ENCODE measurements around the gene NUP93.

Gene NUP93

DNA sequence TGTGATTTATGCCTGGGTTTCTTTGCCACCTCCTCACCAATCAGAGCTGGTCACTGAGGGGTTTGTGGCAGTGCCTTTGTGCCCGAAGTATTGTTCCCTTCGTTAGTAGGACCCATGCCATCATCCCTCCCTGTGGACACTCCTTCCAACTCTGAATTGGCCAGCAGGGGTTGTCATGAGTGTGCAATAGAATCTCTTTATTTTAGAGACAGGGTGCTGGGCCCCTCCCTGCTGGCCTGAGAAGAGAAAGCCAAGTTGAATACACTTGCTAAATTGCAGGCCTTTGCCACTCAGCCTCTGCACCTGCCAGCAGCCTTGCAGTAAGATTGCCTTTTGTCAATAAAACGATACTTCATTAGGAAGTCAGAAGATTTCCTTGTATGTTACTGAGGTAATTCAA, 94.4 kb downstream of the NUP93 start:
- H3K4me3 ChIP-seq (ENCODE audit: low read depth in 1 of 2, low read length in 2 of 2), result no peak overlapping the region
- H4K20me1 ChIP-seq (ENCODE audit: insufficient read depth, low read length), result no peaks in the 10 kb centered on the region
- no peaks in the 10 kb centered on the region for H3K79me2 ChIP-seq (ENCODE audit: insufficient read depth, low read length)
- TF ChIP-seq, protein P1, sequence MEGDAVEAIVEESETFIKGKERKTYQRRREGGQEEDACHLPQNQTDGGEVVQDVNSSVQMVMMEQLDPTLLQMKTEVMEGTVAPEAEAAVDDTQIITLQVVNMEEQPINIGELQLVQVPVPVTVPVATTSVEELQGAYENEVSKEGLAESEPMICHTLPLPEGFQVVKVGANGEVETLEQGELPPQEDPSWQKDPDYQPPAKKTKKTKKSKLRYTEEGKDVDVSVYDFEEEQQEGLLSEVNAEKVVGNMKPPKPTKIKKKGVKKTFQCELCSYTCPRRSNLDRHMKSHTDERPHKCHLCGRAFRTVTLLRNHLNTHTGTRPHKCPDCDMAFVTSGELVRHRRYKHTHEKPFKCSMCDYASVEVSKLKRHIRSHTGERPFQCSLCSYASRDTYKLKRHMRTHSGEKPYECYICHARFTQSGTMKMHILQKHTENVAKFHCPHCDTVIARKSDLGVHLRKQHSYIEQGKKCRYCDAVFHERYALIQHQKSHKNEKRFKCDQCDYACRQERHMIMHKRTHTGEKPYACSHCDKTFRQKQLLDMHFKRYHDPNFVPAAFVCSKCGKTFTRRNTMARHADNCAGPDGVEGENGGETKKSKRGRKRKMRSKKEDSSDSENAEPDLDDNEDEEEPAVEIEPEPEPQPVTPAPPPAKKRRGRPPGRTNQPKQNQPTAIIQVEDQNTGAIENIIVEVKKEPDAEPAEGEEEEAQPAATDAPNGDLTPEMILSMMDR (IDR thresholded peaks at IDR 0.05; ENCODE audit: borderline replicate concordance, extremely low read depth, low read length, poor library complexity, severe bottlenecking), result no peak
- no peak for TF ChIP-seq EZH2 (IDR thresholded peaks at IDR 0.05; ENCODE audit: borderline replicate concordance, low read depth, low read length, severe bottlenecking)
- no peak overlapping the region for H3K4me2 ChIP-seq (ENCODE audit: insufficient read depth, low read length)
- no peak overlapping the region for H3K9ac ChIP-seq (ENCODE audit: low read depth, low read length)
- ATAC-seq (ENCODE audit: insufficient read depth, low read depth), result no peak; the same call in 2 of the 3 replicates
- no peak overlapping the region for H2AFZ ChIP-seq (ENCODE audit: low read depth, low read length)
- peaks cover 85% of the 10 kb centered on the region for H3K36me3 ChIP-seq (ENCODE audit: insufficient read depth, low read length)
- H3K27me3 ChIP-seq (ENCODE audit: insufficient read depth, low read length, poor library complexity), result no peaks in the 10 kb centered on the region
- no peaks in the 10 kb centered on the region for H3K4me1 ChIP-seq (ENCODE audit: insufficient read depth, low read length)
- H3K27ac ChIP-seq (ENCODE audit: low read length), result no peak overlapping the region
- no peaks in the 10 kb centered on the region for H3K9me3 ChIP-seq (ENCODE audit: insufficient read depth, low read length, severe bottlenecking)
- no peak for DNase-seq

DNA sequence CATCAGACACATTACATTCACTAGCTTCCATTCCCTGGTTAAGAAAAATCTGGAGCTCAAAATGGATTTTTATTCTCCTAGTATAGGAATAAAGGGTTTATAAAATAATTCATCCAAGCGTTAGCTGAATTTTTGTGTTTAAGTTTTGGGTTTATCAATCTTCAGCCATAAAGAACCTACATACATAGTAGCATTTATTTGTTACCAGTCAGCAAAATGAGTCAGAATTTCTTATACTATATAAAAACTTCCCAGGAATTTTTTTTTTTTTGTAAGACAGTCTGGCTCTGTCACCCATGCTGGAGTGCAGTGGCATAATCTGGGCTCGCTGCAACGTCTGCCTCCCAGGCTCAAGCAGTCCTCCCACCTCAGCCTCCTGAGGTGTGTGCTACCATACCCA, 94.9 kb downstream of the NUP93 start:
- no peaks in the 10 kb centered on the region for H4K20me1 ChIP-seq (ENCODE audit: insufficient read depth, low read length)
- peaks cover 86% of the 10 kb centered on the region for H3K36me3 ChIP-seq (ENCODE audit: insufficient read depth, low read length)
- no peaks in the 10 kb centered on the region for H3K4me1 ChIP-seq (ENCODE audit: insufficient read depth, low read length)
- no peak for TF ChIP-seq EZH2 (IDR thresholded peaks at IDR 0.05; ENCODE audit: borderline replicate concordance, low read depth, low read length, severe bottlenecking)
- TF ChIP-seq, protein P1 (IDR thresholded peaks at IDR 0.05; ENCODE audit: borderline replicate concordance, extremely low read depth, low read length, poor library complexity, severe bottlenecking), result no peak
- no peaks in the 10 kb centered on the region for H3K79me2 ChIP-seq (ENCODE audit: insufficient read depth, low read length)
- no peaks in the 10 kb centered on the region for H3K9me3 ChIP-seq (ENCODE audit: insufficient read depth, low read length, severe bottlenecking)
- no peak overlapping the region for H3K9ac ChIP-seq (ENCODE audit: low read depth, low read length)
- no peaks in the 10 kb centered on the region for H3K27me3 ChIP-seq (ENCODE audit: insufficient read depth, low read length, poor library complexity)
- H3K4me3 ChIP-seq (ENCODE audit: low read depth in 1 of 2, low read length in 2 of 2), result no peak overlapping the region
- ATAC-seq (ENCODE audit: insufficient read depth, low read depth) (no peak), DNase-seq (no peak)
- no peak overlapping the region for H3K27ac ChIP-seq (ENCODE audit: low read length)
- no peak overlapping the region for H2AFZ ChIP-seq (ENCODE audit: low read depth, low read length)
- no peak overlapping the region for H3K4me2 ChIP-seq (ENCODE audit: insufficient read depth, low read length)

DNA sequence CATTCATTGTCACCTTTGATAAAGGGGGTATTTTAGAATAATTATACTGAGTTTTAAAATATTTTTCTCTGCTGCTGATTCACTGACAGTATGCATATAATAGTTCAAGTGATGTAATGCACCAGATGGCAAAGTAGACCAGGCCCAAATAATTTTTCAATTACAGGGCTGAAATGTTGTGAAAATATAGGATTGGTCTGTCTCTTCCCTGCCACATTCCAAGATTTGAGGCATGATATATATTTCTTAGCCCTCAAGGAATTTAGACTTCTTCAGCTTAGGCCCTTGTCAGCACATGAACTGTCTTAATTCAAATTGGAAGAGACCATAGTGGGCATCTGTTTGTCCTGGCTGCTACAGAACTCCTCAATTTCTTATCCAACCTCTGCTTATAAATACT, 95.9 kb downstream of the NUP93 start:
- peaks cover 87% of the 10 kb centered on the region for H3K36me3 ChIP-seq (ENCODE audit: insufficient read depth, low read length)
- TF ChIP-seq, protein P1 (IDR thresholded peaks at IDR 0.05; ENCODE audit: borderline replicate concordance, extremely low read depth, low read length, poor library complexity, severe bottlenecking), result no peak
- no peak for TF ChIP-seq EZH2 (IDR thresholded peaks at IDR 0.05; ENCODE audit: borderline replicate concordance, low read depth, low read length, severe bottlenecking)

DNA sequence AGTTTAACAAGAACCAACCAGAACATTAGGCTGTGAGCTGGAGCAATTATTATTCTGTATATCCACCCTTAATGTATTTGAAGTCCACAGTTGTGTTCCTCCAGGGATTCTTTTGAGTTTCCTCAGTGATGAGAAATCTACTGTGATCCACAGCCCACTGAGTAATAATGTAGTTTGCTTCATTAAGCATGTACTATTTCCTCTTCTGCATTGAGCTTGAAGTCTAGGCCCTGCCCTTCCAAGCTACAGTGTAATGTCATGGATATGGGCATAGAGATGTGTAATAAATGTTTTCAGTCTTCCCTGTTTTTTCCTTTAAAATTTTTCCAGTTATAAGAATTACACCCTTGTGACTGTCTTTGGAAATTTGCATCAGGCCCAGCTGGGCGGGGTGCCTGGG, 98.7 kb downstream of the NUP93 start:
- Histone ChIP-seq H3K4me2 (ENCODE audit: insufficient read depth, low read length) (no peak overlapping the region), H3K27ac (ENCODE audit: low read length) (no peak overlapping the region), H2AFZ (ENCODE audit: low read depth, low read length) (no peak overlapping the region), H3K9me3 (ENCODE audit: insufficient read depth, low read length, severe bottlenecking) (no peaks in the 10 kb centered on the region), H3K36me3 (ENCODE audit: insufficient read depth, low read length) (peaks cover 92% of the 10 kb centered on the region), H3K27me3 (ENCODE audit: insufficient read depth, low read length, poor library complexity) (no peaks in the 10 kb centered on the region), H3K9ac (ENCODE audit: low read depth, low read length) (no peak overlapping the region), H3K4me3 (ENCODE audit: low read depth in 1 of 2, low read length in 2 of 2) (no peak overlapping the region), H3K79me2 (ENCODE audit: insufficient read depth, low read length) (no peaks in the 10 kb centered on the region), H3K4me1 (ENCODE audit: insufficient read depth, low read length) (no peaks in the 10 kb centered on the region), H4K20me1 (ENCODE audit: insufficient read depth, low read length) (no peaks in the 10 kb centered on the region)
- TF ChIP-seq, protein P1 (IDR thresholded peaks at IDR 0.05; ENCODE audit: borderline replicate concordance, extremely low read depth, low read length, poor library complexity, severe bottlenecking), result no peak
- TF ChIP-seq EZH2 (IDR thresholded peaks at IDR 0.05; ENCODE audit: borderline replicate concordance, low read depth, low read length, severe bottlenecking), result no peak
- ATAC-seq (ENCODE audit: insufficient read depth, low read depth) (no peak), DNase-seq (no peak)

More for the DNA sequence above, 95.9 kb downstream of the NUP93 start:
- H3K27me3 ChIP-seq (ENCODE audit: insufficient read depth, low read length, poor library complexity), result no peaks in the 10 kb centered on the region
- H2AFZ ChIP-seq (ENCODE audit: low read depth, low read length), result no peak overlapping the region
- no peaks in the 10 kb centered on the region for H3K9me3 ChIP-seq (ENCODE audit: insufficient read depth, low read length, severe bottlenecking)
- no peak overlapping the region for H3K4me3 ChIP-seq (ENCODE audit: low read depth in 1 of 2, low read length in 2 of 2)
- H3K79me2 ChIP-seq (ENCODE audit: insufficient read depth, low read length), result no peaks in the 10 kb centered on the region
- ATAC-seq (ENCODE audit: insufficient read depth, low read depth) (no peak), DNase-seq (no peak)
- H3K9ac ChIP-seq (ENCODE audit: low read depth, low read length), result no peak overlapping the region
- no peak overlapping the region for H3K4me2 ChIP-seq (ENCODE audit: insufficient read depth, low read length)
- no peaks in the 10 kb centered on the region for H3K4me1 ChIP-seq (ENCODE audit: insufficient read depth, low read length)
- H4K20me1 ChIP-seq (ENCODE audit: insufficient read depth, low read length), result no peaks in the 10 kb centered on the region
- H3K27ac ChIP-seq (ENCODE audit: low read length), result no peak overlapping the region

All from DND-41 (cell line).